K562 (cell line): ENCODE results near the gene DYNLT4. TPM values are rescaled to one million over a fixed set of nuclear protein-coding genes. Genes with fewer than 3 reads are reported as not detected.
A peak's percentile ranks its signal among the peaks of the same experiment; 100 is the strongest.

Experiments used
- ASH1L ChIP-seq: fragments of 450-650 bp; IDR thresholded peaks from 2 replicates; pipeline ENCODE4 v1.6.1; 2018; ENCODE audit warnings: borderline replicate concordance, mild to moderate bottlenecking, low read depth; ENCODE audit not compliant: partially characterized antibody
- BRD4 ChIP-seq: fragments of 200-600 bp; sonication (generic); IDR thresholded peaks from 2 replicates; pipeline ENCODE4 v1.6.1; 2017; ENCODE audit warnings: inconsistent platforms
- CBFB ChIP-seq: sonication (generic); formaldehyde crosslinking; IDR thresholded peaks from 2 replicates; pipeline ENCODE4 v1.4.0; 2020; ENCODE audit warnings: mild to moderate bottlenecking, missing genetic modification reagents
- CC2D1A ChIP-seq: fragments of 450-650 bp; IDR thresholded peaks from 2 replicates; pipeline ENCODE4 v1.6.1; 2017; ENCODE audit warnings: mild to moderate bottlenecking
- DIDO1 ChIP-seq: fragments of 450-650 bp; IDR thresholded peaks from 2 replicates; pipeline ENCODE4 v1.6.1; 2016; ENCODE audit warnings: low read depth, missing biosample characterization, missing genetic modification characterization
- FOXP1 ChIP-seq: sonication (generic); formaldehyde crosslinking; IDR thresholded peaks from 2 replicates; pipeline ENCODE4 v1.8.0; 2022; ENCODE audit warnings: mild to moderate bottlenecking, missing genetic modification reagents
- GATAD2A ChIP-seq: fragments of 450-650 bp; IDR thresholded peaks from 2 replicates; pipeline ENCODE4 v1.6.1; 2017
- IRF2 ChIP-seq: sonication (generic); formaldehyde crosslinking; IDR thresholded peaks from 2 replicates; pipeline ENCODE4 v1.8.1; 2022; ENCODE audit warnings: mild to moderate bottlenecking, missing genetic modification reagents
- KAT8 ChIP-seq: fragments of 450-650 bp; IDR thresholded peaks from 2 replicates; pipeline ENCODE4 v1.6.1; 2016; ENCODE audit warnings: low read depth, mild to moderate bottlenecking
- MCM7 ChIP-seq, 2 experiments: fragments of 450-650 bp; IDR thresholded peaks; 2 replicates each; pipeline ENCODE4 v1.6.1; 2016 to 2018
- MED1 ChIP-seq: sonication (generic); formaldehyde crosslinking; IDR thresholded peaks from 2 replicates; pipeline ENCODE4 v1.8.1; 2023; ENCODE audit warnings: missing genetic modification reagents, borderline replicate concordance
- MLX ChIP-seq, 2 experiments: fragments of 450-650 bp in 1 of 2; sonication (generic) in 1 of 2; formaldehyde crosslinking; conservative IDR thresholded peaks; 2 replicates each; pipeline versions ENCODE4 v1.4.0 to v1.8.1; 2020 to 2022; ENCODE audit warnings: mild to moderate bottlenecking in 1 of 2, missing genetic modification reagents in 1 of 2
- NFIX ChIP-seq: fragments of 250-450 bp; sonication (Bioruptor Pico); IDR thresholded peaks from 2 replicates; pipeline ENCODE4 v1.4.0; 2020; ENCODE audit warnings: low read depth, mild to moderate bottlenecking, moderate library complexity
- PPARD ChIP-seq: fragments of 250-450 bp; sonication (Bioruptor Pico); IDR thresholded peaks from 2 replicates; pipeline ENCODE4 v1.8.0; 2022; ENCODE audit warnings: inconsistent platforms, mild to moderate bottlenecking, moderate library complexity
- PTRF ChIP-seq: fragments of 450-650 bp; IDR thresholded peaks from 2 replicates; pipeline ENCODE4 v1.6.1; 2016; ENCODE audit warnings: mild to moderate bottlenecking, missing genetic modification characterization, missing compliant biosample characterization
- SUPT5H ChIP-seq: fragments of 450-650 bp; IDR thresholded peaks from 2 replicates; pipeline ENCODE4 v1.6.1; 2016
- TAF1 ChIP-seq: IDR thresholded peaks from 2 replicates; pipeline ENCODE4 v1.6.1; 2011; ENCODE audit warnings: mild to moderate bottlenecking, low read length, moderate library complexity; ENCODE audit not compliant: insufficient read depth, control insufficient read depth, severe bottlenecking; ENCODE audit errors: extremely low read depth
- TAF7 ChIP-seq: fragments of 450-650 bp; IDR thresholded peaks from 2 replicates; pipeline ENCODE4 v1.6.1; 2016; ENCODE audit warnings: missing genetic modification characterization, missing compliant biosample characterization
- TRIM24 ChIP-seq, 2 experiments: fragments of 450-650 bp; IDR thresholded peaks; 2 replicates each; pipeline ENCODE4 v1.6.1; 2016
- YY1 ChIP-seq, 3 experiments: IDR thresholded peaks; 2 replicates each; pipeline ENCODE4 v1.6.1; 2011; ENCODE audit warnings: low read length in 2 of 3, mild to moderate bottlenecking in 2 of 3, moderate library complexity in 2 of 3, borderline replicate concordance in 1 of 3, control low read depth in 1 of 3, low read depth in 1 of 3; ENCODE audit not compliant: insufficient read depth in 3 of 3, insufficient replicate concordance in 2 of 3, control insufficient read depth in 1 of 3, insufficient read length in 1 of 3; ENCODE audit errors: extremely low read depth in 1 of 3
- ZFP36 ChIP-seq: fragments of 150-350 bp; IDR thresholded peaks from 2 replicates; pipeline ENCODE4 v1.6.1; 2018; ENCODE audit warnings: low read length, low read depth; ENCODE audit not compliant: partially characterized antibody
- ZNF324 ChIP-seq: fragments of 250-450 bp; sonication (Bioruptor Pico); IDR thresholded peaks from 2 replicates; pipeline ENCODE4 v1.4.0; 2020; ENCODE audit warnings: mild to moderate bottlenecking
- polyA plus RNA-seq, 8 experiments: library from polyadenylated mRNA; depleted of rRNA in 4 of 8; stranded (reverse) in 5 of 8; unstranded in 3 of 8; fragments of >200 nt; fragmentation: Nextera tagmentation in 2 of 8; fragmentation: Illumina TruSeq in 1 of 8; extraction: Ambion mirVana in 2 of 8; extraction: Trizol in 1 of 8; gene quantifications; 2 replicates each; pipeline versions ENCODE4 v1.2.1 to v1.2.3, GENCODE V29; 2011 to 2014; ENCODE audit warnings: inconsistent platforms in 1 of 8, missing spikeins in 1 of 8
- total RNA-seq, 7 experiments: library from RNA; depleted of rRNA in 6 of 7; stranded (reverse); fragments of >200 nt in 6 of 7; fragmentation: Illumina TruSeq in 2 of 7; extraction: Trizol in 2 of 7; gene quantifications; 2 replicates each; pipeline versions ENCODE4 v1.2.1 to v1.2.3, GENCODE V29; 2011 to 2021; ENCODE audit warnings: low replicate concordance in 1 of 7
- TF ChIP-seq, protein P1 (sequence below): fragments of 250-450 bp; sonication (Bioruptor Pico); IDR thresholded peaks from 2 replicates; pipeline ENCODE4 v1.9.0; 2021; ENCODE audit warnings: mild to moderate bottlenecking, inconsistent platforms
- TF ChIP-seq, protein P2 (sequence below), 2 experiments: IDR thresholded peaks; 2 replicates each; pipeline ENCODE4 v1.6.1; 2012; ENCODE audit warnings: improper control_type of control experiment in 2 of 2, low read depth in 2 of 2, low read length in 2 of 2, borderline replicate concordance in 1 of 2

Gene DYNLT4
- total and polyA plus RNA-seq, 9 of the 15 experiments (the other 6 are each of a cell fraction or from before 2014, with no cell fraction given): 0.29 to 0.73 TPM; not detected in 7

GRCh38 chr1:44806704-44807363, at the start of gene DYNLT4 (continued):
- TF ChIP-seq, protein P1, sequence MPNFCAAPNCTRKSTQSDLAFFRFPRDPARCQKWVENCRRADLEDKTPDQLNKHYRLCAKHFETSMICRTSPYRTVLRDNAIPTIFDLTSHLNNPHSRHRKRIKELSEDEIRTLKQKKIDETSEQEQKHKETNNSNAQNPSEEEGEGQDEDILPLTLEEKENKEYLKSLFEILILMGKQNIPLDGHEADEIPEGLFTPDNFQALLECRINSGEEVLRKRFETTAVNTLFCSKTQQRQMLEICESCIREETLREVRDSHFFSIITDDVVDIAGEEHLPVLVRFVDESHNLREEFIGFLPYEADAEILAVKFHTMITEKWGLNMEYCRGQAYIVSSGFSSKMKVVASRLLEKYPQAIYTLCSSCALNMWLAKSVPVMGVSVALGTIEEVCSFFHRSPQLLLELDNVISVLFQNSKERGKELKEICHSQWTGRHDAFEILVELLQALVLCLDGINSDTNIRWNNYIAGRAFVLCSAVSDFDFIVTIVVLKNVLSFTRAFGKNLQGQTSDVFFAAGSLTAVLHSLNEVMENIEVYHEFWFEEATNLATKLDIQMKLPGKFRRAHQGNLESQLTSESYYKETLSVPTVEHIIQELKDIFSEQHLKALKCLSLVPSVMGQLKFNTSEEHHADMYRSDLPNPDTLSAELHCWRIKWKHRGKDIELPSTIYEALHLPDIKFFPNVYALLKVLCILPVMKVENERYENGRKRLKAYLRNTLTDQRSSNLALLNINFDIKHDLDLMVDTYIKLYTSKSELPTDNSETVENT (CRISPR knock-in tag): no peak
- TF ChIP-seq PPARD (CRISPR knock-in tag) (no peak), CC2D1A (0 out of 2 replicates have a peak, but pooled peaks have one; percentile 8), GATAD2A (no peak), TAF1 (peak; percentile 60), TAF7 (tag) (peak; percentile 7; the same call in 1 of the 2 replicates), MCM7 (IDR thresholded peaks at IDR 0.05) (no peak), ASH1L (no peak), SUPT5H (0 out of 2 replicates have a peak, but pooled peaks have one; percentile 51), NFIX (CRISPR knock-in tag) (no peak), MLX (CRISPR knock-in tag; conservative IDR thresholded peaks at IDR 0.05) (no peak; a peak in 1 of 4 replicates), YY1 (IDR thresholded peaks at IDR 0.05; ENCODE audit: borderline replicate concordance in 1 of 3, control insufficient read depth in 1 of 3, extremely low read depth in 1 of 3, insufficient read depth in 3 of 3, insufficient read length in 1 of 3, insufficient replicate concordance in 2 of 3, low read depth in 1 of 3, low read length in 2 of 3) (peak in 2 of 3 experiments; percentile 62 to 84), CBFB (0 out of 2 replicates have a peak, but pooled peaks have one; percentile 13), TRIM24 (IDR thresholded peaks at IDR 0.05) (no peak), ZNF324 (CRISPR knock-in tag) (no peak), BRD4 (peak; percentile 55; the same call in 1 of the 2 replicates), MED1 (CRISPR knock-in tag) (no peak), PTRF (tag) (no peak), FOXP1 (no peak), KAT8 (0 out of 2 replicates have a peak, but pooled peaks have one; percentile 48), IRF2 (CRISPR knock-in tag) (no peak), DIDO1 (tag) (no peak), ZFP36 (no peak)
- TF ChIP-seq, protein P2, sequence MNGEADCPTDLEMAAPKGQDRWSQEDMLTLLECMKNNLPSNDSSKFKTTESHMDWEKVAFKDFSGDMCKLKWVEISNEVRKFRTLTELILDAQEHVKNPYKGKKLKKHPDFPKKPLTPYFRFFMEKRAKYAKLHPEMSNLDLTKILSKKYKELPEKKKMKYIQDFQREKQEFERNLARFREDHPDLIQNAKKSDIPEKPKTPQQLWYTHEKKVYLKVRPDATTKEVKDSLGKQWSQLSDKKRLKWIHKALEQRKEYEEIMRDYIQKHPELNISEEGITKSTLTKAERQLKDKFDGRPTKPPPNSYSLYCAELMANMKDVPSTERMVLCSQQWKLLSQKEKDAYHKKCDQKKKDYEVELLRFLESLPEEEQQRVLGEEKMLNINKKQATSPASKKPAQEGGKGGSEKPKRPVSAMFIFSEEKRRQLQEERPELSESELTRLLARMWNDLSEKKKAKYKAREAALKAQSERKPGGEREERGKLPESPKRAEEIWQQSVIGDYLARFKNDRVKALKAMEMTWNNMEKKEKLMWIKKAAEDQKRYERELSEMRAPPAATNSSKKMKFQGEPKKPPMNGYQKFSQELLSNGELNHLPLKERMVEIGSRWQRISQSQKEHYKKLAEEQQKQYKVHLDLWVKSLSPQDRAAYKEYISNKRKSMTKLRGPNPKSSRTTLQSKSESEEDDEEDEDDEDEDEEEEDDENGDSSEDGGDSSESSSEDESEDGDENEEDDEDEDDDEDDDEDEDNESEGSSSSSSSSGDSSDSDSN (IDR thresholded peaks at IDR 0.05; ENCODE audit: borderline replicate concordance in 1 of 2, low read depth in 2 of 2, low read length in 2 of 2): 0 out of 4 replicates have a peak, but pooled peaks of 1 of the 2 experiments have one; percentile 60
